PC-9 (cell line): ENCODE measurements around the gene PROZ. TPM values are rescaled to one million over a fixed set of nuclear protein-coding genes. Genes with fewer than 3 reads are reported as not detected.

ENCODE experiments used
- BruUV-seq: library from RNA; stranded (reverse); fragments of 400-500 nt; replicated peaks from 2 replicates; lab custom pipeline; 2021; lab: Mats Ljungman, UMichigan
- CTCF ChIA-PET: fragments of 300-600 bp; sonication (Branson Sonifier 250); formaldehyde crosslinking; loops from one replicate; lab custom pipeline; 2022; ENCODE audit warnings: antibody characterized with exemption; lab: Charles Lee
- POLR2A ChIA-PET: fragments of 300-600 bp; sonication (Branson Sonifier 250); formaldehyde crosslinking; loops from one replicate; lab custom pipeline; 2022; ENCODE audit warnings: antibody characterized with exemption; ENCODE audit not compliant: unreplicated experiment; lab: Charles Lee
- DNase-seq, 2 experiments: peaks; one replicate each; pipeline versions ENCODE4 v3.0.0 to v3.0.0-alpha.2; 2015 to 2022; ENCODE audit warnings: mixed read lengths in 1 of 2
- H2AFZ ChIP-seq: fragments of 200-600 bp; sonication (generic); 2 replicates; pipeline ENCODE4 v1.8.1; 2017; ENCODE audit warnings: antibody characterized with exemption
- H3F3A ChIP-seq: fragments of 200-600 bp; sonication (generic); 2 replicates; pipeline ENCODE4 v1.8.1; 2017; ENCODE audit warnings: antibody characterized with exemption, mild to moderate bottlenecking, low read depth; ENCODE audit not compliant: insufficient read depth
- H3K27ac ChIP-seq: fragments of 200-600 bp; sonication (generic); 2 replicates; pipeline ENCODE4 v1.6.1; 2016; ENCODE audit warnings: mixed run types
- H3K27me3 ChIP-seq: fragments of 200-600 bp; sonication (generic); 2 replicates; pipeline ENCODE4 v1.6.1; 2016; ENCODE audit warnings: low read depth, mixed run types; ENCODE audit not compliant: insufficient read depth
- H3K36me3 ChIP-seq: fragments of 200-600 bp; sonication (generic); 2 replicates; pipeline ENCODE4 v1.6.1; 2016; ENCODE audit warnings: low read depth, mixed run types
- H3K4me1 ChIP-seq: fragments of 200-600 bp; sonication (generic); replicated peaks from 2 replicates; pipeline ENCODE4 v1.6.1; 2016; ENCODE audit warnings: mixed run types; ENCODE audit not compliant: insufficient read depth
- H3K4me2 ChIP-seq: fragments of 200-600 bp; sonication (generic); 2 replicates; pipeline ENCODE4 v1.6.1; 2017; ENCODE audit warnings: mixed run types
- H3K4me3 ChIP-seq: fragments of 200-600 bp; sonication (generic); 2 replicates; pipeline ENCODE4 v1.6.1; 2016; ENCODE audit warnings: mixed run types
- H3K79me2 ChIP-seq: fragments of 200-600 bp; sonication (generic); 2 replicates; pipeline ENCODE4 v1.6.1; 2017; ENCODE audit warnings: low read depth, mixed run types
- H3K9me2 ChIP-seq: fragments of 200-600 bp; sonication (generic); 2 replicates; pipeline ENCODE4 v1.8.1; 2017; ENCODE audit warnings: mild to moderate bottlenecking; ENCODE audit not compliant: insufficient read depth
- H3K9me3 ChIP-seq: fragments of 200-600 bp; sonication (generic); 2 replicates; pipeline ENCODE4 v1.8.1; 2016; ENCODE audit warnings: low read depth; ENCODE audit not compliant: insufficient read depth
- H4K20me1 ChIP-seq: fragments of 200-600 bp; sonication (generic); 2 replicates; pipeline ENCODE4 v1.8.1; 2017; ENCODE audit not compliant: insufficient read depth
- CTCF ChIP-seq: fragments of 200-600 bp; sonication (generic); conservative IDR thresholded peaks from 2 replicates; pipeline ENCODE4 v1.6.1; 2017; ENCODE audit warnings: mixed run types, antibody characterized with exemption, mild to moderate bottlenecking, moderate library complexity
- EZH2 ChIP-seq: fragments of 200-600 bp; sonication (generic); IDR thresholded peaks from 2 replicates; pipeline ENCODE4 v1.8.0; 2017; ENCODE audit warnings: antibody characterized with exemption, low read depth
- intact Hi-C: fragments of 100-400 bp; cut with micrococcal nuclease; formaldehyde crosslinking; loops from one replicate; pipeline ENCODE4 v1.10.0; 2022; ENCODE audit not compliant: unreplicated experiment
- total RNA-seq: library from RNA; stranded (reverse); gene quantifications from 2 replicates; pipeline ENCODE4 v1.2.3, GENCODE V29; 2021

The PROZ gene
- total RNA-seq, 1 experiment from 2014 or later, result not detected

GRCh38 chr13:113149711-113150549, 8.5 kb upstream of the PROZ start:
- peaks cover 56% of the 10 kb centered on the region for H3K27me3 ChIP-seq
- H3K4me1 ChIP-seq, result peaks cover 6% of the 10 kb centered on the region; the same call in 1 of the 2 replicates
- TF ChIP-seq EZH2 (no peak), CTCF (no peak)
- ChIA-PET POLR2A (no interaction called here), CTCF (no interaction called here)
- H3K27ac ChIP-seq, result no peak overlapping the region
- H3F3A ChIP-seq, result 0 out of 2 replicates have a peak, but pooled peaks cover 5% of the 10 kb centered on the region
- intact Hi-C loops, result no loop called here
- BruUV-seq, result no TSS peak
- no peak for DNase-seq
- no peaks in the 10 kb centered on the region for H3K9me2 ChIP-seq
- H3K79me2 ChIP-seq, result no peaks in the 10 kb centered on the region
- no peaks in the 10 kb centered on the region for H3K36me3 ChIP-seq
- H2AFZ ChIP-seq, result no peak overlapping the region
- H4K20me1 ChIP-seq, result no peaks in the 10 kb centered on the region
- H3K9me3 ChIP-seq, result no peaks in the 10 kb centered on the region
- no peak overlapping the region for H3K4me3 ChIP-seq
- no peak overlapping the region for H3K4me2 ChIP-seq

GRCh38 chr13:113150550-113151365, 7.7 kb upstream of the PROZ start:
- Histone ChIP-seq H3K9me2 (no peaks in the 10 kb centered on the region), H3K27ac (no peak overlapping the region), H3K4me2 (no peak overlapping the region), H2AFZ (no peak overlapping the region), H3K9me3 (no peaks in the 10 kb centered on the region), H3K27me3 (peaks cover 48% of the 10 kb centered on the region), H3K36me3 (no peaks in the 10 kb centered on the region), H3K79me2 (no peaks in the 10 kb centered on the region), H4K20me1 (no peaks in the 10 kb centered on the region), H3F3A (peaks cover 8% of the 10 kb centered on the region; the same call in 1 of the 2 replicates), H3K4me3 (no peak overlapping the region), H3K4me1 (peaks cover 6% of the 10 kb centered on the region; the same call in 1 of the 2 replicates)
- ChIA-PET CTCF (no interaction called here), POLR2A (no interaction called here)
- DNase-seq, result no peak
- BruUV-seq, result no TSS peak
- no peak for TF ChIP-seq EZH2
- TF ChIP-seq CTCF, result no peak
- intact Hi-C loops, result no loop called here
